HL-60 (cell line): Measurements from ENCODE around the gene COL4A6.

Experiments used
- GABPA ChIP-seq: IDR thresholded peaks from 2 replicates; pipeline ENCODE4 v1.6.1; 2012; ENCODE audit warnings: low read depth
- TF ChIP-seq, protein P1 (sequence below): IDR thresholded peaks from one replicate; pipeline ENCODE4 v1.5.1; 2011; ENCODE audit warnings: low read length, control low read depth, inconsistent platforms; ENCODE audit not compliant: insufficient read depth
- TF ChIP-seq, protein P2 (sequence below): IDR thresholded peaks from 2 replicates; pipeline ENCODE4 v1.6.1; 2012; ENCODE audit warnings: low read depth; ENCODE audit not compliant: insufficient replicate concordance

DNA sequence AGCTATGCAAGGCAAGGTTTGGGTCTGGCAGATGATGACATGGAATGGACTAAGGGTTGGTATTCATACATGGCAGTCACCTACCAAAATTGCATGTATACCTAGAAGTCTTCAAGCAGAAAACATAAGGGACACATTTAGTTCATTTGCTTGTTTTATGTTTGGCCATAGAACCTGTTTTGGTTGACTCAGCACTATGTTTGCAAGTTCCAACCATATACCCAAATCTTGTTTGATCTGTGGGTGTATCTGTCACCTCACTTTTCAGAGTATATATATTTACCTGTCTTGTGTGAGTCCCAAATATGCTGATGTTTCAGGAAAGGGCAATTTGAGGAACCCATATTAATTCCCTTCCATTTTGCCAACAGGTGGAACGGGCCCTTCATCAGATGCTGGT is 307.3 kb downstream of the COL4A6 start:
- TF ChIP-seq, protein P1, sequence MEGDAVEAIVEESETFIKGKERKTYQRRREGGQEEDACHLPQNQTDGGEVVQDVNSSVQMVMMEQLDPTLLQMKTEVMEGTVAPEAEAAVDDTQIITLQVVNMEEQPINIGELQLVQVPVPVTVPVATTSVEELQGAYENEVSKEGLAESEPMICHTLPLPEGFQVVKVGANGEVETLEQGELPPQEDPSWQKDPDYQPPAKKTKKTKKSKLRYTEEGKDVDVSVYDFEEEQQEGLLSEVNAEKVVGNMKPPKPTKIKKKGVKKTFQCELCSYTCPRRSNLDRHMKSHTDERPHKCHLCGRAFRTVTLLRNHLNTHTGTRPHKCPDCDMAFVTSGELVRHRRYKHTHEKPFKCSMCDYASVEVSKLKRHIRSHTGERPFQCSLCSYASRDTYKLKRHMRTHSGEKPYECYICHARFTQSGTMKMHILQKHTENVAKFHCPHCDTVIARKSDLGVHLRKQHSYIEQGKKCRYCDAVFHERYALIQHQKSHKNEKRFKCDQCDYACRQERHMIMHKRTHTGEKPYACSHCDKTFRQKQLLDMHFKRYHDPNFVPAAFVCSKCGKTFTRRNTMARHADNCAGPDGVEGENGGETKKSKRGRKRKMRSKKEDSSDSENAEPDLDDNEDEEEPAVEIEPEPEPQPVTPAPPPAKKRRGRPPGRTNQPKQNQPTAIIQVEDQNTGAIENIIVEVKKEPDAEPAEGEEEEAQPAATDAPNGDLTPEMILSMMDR, result no peak
- TF ChIP-seq, protein P2, sequence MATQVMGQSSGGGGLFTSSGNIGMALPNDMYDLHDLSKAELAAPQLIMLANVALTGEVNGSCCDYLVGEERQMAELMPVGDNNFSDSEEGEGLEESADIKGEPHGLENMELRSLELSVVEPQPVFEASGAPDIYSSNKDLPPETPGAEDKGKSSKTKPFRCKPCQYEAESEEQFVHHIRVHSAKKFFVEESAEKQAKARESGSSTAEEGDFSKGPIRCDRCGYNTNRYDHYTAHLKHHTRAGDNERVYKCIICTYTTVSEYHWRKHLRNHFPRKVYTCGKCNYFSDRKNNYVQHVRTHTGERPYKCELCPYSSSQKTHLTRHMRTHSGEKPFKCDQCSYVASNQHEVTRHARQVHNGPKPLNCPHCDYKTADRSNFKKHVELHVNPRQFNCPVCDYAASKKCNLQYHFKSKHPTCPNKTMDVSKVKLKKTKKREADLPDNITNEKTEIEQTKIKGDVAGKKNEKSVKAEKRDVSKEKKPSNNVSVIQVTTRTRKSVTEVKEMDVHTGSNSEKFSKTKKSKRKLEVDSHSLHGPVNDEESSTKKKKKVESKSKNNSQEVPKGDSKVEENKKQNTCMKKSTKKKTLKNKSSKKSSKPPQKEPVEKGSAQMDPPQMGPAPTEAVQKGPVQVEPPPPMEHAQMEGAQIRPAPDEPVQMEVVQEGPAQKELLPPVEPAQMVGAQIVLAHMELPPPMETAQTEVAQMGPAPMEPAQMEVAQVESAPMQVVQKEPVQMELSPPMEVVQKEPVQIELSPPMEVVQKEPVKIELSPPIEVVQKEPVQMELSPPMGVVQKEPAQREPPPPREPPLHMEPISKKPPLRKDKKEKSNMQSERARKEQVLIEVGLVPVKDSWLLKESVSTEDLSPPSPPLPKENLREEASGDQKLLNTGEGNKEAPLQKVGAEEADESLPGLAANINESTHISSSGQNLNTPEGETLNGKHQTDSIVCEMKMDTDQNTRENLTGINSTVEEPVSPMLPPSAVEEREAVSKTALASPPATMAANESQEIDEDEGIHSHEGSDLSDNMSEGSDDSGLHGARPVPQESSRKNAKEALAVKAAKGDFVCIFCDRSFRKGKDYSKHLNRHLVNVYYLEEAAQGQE, result no peak
- no peak for TF ChIP-seq GABPA
